ENCODE measurements around the gene SCARB1.
A peak's percentile ranks its signal among the peaks of the same experiment; 100 is the strongest.
"Not testable (repeated sequence)": the region's sequence is repeated elsewhere in the genome, so short reads cannot be mapped to it uniquely, and the experiment has no call there.

Gene SCARB1

DNA sequence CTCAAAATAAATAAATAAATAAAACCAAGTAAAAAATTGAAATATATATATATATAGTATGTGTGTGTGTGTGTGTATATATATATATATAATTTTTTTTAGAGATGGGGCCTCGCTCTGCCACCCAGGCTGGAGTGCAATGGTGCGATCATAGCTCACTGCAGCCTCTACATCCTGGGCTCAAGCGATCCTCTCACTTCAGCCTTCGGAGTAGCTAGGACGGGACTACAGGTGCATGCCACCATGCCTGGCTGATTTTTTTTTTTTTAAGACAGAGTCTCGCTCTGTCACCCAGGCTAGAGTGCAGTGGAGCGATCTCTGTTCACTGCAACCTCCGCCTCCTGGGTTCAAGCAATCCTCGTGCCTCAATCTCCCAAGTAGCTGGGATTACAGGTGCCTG lies 24.1 kb upstream of the SCARB1 start:
- DNase-seq; intact Hi-C loops (cut with DNase I): not testable (repeated sequence)

DNA sequence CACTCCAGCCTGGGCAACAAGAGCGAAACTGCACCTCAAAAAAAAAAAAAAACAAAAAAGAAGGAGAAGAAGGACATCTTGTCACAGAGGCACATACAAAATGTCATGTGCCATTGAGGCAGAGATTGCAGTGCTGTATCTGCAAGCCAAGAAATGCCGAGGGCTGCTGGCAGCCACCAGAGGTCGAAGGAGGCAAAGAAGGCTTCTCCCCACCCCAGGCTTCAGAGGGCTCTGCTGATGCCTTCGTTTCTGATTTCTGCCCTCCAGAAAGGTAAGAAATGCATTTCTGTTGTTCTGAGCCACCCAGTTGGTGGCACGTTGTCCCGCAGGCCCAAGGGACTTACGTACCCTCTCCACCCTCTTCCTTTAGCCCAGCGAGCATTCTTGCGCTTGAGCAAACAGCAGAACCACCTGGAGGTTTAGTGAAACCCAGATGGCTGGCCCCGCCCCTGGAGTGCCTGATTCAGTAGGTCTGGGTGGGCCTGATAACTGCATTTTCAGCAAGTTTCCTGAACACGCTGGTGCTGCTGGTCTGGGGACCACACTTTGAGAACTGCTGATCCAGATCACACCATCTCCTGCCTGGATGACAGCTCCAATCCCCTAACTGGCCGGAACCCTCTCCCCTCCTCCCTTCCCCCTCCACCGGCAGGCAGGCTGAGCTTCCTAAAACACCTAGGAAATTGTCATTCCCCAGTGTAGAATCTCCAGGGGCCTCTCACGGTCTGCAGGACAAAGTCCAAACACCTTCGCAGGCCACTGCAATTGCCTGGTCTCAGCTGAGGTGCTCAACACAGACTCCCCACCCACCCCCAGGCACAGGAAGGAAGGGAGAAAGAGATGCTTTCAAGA lies 21.1 kb upstream of the SCARB1 start:
- intact Hi-C loops (cut with DNase I), result no loop called here
- no peak for DNase-seq

DNA sequence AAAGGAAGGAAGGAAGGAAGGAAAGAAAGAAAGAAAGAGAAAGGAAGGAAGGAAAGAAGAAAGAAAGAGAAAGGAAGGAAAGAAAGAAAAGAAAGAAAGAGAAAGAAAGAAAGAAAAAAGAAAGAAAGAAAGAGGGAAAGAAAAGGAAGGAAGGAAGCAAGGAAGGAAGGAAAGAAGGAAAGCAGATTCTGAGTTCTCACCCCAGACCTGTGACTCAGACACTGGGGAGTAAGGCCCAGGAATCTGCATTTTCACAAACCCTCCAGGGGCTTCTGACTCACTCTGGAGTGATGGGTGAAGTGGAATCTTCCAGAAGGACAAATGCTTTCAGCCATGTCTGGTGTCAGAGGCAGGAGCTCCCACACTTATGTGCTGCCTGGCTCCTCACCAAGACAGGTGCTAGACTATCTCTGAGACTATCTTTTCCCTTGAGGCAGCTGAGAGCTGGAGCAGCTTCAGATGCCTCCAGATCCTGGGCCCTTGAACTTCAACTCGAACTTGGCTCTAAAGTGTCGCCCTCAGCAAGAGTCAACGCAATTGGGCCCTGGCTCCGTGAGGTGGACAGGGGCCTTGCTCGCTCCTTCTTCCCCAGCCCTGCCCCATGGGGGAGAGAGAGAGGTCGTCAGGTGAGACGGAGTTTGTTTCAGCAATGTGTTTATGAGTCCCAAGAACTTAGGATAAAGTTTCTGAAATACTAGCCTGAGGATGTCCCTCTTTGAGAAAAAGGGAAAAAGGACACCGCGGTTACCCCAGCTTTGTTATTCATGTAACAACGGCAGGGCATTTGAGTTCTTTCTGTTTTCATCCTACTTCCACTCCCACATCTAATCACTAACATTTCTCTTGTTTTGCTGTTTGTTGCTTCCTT lies 19.8 kb upstream of the SCARB1 start:
- intact Hi-C loops (cut with DNase I), result no loop called here
- no peak for DNase-seq

DNA sequence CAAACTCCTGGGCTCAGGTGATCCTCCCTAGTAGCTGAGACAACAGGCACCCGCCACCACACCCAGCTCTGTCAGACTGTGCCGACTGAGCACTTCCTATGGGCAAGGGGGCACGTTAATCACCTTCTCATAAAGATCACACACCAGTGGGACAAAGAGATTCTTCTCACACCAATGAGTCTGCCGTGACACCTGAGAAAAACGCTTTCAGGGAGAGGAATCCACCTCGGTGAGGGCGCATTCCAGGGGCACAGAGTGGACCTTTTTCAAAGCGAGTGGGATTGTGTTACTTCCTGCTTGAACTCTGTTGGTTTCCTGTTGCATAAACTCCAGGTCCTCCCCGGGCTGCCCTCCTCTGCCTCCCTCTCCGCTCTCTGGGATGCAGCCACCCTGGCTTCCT lies 17.5 kb upstream of the SCARB1 start:
- no peak for DNase-seq
- intact Hi-C loops (cut with DNase I), result no loop called here

DNA sequence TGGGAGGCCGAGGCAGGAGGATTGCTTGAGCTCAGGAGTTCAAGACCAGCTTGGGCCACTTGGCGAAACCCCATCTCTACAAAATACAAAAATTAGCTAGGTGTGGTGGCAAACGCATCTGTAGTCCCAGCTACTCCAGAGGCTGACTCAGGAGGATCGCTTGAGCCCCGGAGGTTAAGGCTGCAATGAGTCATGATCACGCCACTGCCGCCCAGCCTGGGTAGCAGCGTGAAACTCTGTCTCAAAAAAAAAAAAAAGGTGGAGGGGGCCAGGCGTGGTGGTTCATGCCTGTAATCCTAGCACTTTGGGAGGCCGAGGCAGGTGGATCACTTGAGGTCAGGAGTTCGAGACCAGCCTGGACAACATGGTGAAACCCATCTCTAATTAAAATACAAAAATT lies 16.7 kb upstream of the SCARB1 start:
- DNase-seq; intact Hi-C loops (cut with DNase I): not testable (repeated sequence)

DNA sequence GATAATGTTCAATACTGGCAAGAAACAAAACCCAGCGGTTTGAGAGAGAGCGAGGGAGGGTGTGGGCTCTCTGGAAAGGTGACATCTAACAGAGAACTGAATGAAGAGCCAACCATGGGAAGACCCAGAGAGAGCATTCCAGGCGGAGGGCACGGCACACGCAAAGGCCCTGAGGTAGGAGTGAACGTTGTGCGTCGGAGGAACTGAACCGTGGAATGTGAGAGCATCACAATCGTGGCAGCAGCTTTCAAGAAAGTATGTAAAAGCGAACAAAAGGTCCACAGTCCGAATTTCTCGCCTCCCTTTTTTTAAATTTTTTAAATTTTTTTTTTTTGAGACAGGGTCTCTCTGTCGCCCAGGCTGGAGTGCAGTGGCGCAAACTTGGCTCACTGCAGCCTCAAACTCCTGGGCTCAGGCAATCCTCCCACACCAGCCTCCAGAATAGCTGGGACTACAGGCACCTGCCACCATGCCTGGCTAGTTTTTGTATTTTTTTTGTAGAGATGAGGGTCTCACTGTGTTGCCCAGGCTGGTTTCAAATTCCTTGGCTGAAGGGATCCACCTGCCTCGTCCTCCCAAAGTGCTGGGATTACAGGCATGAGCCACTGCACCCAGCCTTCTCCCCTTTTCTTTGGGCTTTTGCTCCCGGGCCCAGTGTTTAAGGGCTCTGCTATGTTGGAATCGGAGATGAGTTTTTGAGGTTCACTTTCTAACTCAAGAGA lies 15.3 kb upstream of the SCARB1 start:
- no peak for DNase-seq
- intact Hi-C loops (cut with DNase I), result no loop called here

DNA sequence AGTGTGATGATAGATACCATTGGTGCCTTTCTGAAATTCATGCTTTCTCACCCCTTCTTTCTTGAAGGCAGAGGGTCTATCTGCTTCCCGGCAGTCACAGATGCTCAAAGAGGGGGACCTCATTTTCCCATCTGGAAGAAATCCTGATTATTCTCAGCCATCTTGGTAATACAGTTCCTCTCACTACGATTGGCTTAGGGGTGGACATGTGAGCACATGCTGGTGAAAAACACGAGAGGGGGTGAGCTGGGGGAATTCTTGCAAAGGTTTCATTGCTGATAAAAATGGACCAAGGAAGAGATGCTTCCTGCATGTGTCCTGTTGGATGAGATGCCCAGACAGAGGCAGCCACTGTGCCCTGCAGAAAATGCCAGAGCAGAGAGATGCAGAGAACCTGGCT lies 13.8 kb upstream of the SCARB1 start:
- DNase-seq, result no peak
- intact Hi-C loops (cut with DNase I), result no loop called here

DNA sequence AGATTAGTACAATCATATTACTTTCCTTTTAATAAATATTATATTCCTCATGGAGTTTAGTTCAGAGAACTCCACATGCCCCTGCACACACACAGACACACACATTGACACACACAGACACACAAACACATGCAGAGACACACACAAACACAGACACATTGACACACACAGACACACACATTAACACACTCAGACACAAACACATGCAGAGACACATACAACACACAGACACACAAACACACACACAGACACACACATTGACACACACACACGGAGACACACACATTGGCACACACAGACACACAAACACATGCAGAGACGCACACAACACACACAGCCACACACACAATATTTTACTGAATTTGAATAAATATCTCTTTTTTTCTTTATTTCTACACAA lies 12.5 kb upstream of the SCARB1 start:
- DNase-seq, result no peak
- intact Hi-C loops (cut with DNase I), result no loop called here

DNA sequence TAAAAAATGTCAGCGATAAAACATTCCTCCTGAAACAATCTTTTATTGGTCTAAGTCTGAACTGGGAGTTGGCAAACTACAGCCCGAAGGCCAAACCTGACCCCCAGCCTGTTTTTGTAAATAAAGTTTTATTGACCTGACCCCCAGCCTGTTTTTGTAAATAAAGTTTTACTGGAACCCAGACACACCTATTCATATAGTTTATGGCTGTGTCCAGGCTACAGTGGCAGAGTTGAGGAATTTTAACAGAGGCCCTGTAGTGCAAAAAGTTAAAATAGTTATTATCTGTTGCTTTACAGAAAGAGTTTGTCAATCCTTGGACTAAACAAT lies 12.1 kb upstream of the SCARB1 start:
- no peak for DNase-seq
- intact Hi-C loops (cut with DNase I), result no loop called here

DNA sequence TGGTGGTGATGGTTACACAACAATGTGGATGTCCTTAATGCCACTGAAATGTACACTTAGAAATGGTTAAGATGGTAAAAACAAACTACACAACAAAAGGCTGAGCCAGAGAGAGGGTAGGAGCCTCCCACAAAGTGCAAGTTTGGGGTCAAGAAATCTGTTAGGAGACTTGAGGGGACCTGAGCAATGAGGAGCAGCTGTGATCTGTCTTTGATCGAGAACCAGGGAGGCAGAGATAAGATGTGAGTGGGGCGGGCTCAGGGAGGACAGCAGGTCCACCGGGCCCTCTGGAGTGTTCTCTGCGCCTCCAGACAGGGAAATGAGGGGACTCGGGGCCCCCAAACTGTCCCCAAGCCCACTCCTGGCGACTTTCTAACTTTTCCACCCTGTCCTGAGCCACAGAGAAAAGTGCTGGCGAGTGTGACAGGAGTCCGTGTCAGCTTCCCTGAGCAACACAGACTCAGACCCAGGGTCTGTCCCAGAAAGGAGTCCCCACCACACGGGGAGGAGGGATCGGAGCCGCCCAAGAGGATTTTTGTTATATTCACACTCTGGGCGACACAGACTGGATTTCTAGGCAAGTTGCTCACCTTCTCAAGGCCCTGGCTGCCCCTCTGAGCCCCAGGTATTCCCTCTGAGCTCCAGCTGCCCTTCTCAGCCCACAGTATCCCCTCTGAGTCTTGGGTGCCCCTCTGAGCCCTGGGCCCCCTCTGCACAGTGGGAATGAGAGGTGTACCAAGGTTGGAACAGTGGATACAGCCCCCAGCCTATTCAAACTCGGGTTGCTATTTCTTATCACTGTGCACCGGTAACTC lies 11.5 kb upstream of the SCARB1 start:
- DNase-seq, result peak in 2 of 10 donors; percentile 5 to 18
- intact Hi-C loops (cut with DNase I), result no loop called here

DNA sequence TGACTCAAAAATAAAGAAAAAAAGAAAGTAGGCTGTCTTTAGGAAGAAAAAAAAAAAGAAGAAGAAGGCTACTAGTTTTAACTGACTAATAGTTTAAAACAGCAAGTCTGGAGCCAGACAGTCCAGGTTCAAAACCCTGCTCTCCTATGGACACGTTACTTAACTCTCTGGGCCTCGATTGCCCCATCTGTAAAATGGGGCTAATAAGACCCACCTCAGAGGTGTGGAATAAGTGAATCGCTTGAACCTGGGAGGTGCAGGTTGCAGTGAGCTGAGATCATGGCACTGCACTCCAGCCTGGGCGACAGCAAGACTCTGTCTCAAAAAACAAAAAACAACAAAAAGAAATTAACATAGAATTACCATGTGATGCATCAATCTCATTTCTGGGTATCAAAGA lies 10.5 kb upstream of the SCARB1 start:
- intact Hi-C loops (cut with DNase I), result no loop called here
- no peak for DNase-seq

DNA sequence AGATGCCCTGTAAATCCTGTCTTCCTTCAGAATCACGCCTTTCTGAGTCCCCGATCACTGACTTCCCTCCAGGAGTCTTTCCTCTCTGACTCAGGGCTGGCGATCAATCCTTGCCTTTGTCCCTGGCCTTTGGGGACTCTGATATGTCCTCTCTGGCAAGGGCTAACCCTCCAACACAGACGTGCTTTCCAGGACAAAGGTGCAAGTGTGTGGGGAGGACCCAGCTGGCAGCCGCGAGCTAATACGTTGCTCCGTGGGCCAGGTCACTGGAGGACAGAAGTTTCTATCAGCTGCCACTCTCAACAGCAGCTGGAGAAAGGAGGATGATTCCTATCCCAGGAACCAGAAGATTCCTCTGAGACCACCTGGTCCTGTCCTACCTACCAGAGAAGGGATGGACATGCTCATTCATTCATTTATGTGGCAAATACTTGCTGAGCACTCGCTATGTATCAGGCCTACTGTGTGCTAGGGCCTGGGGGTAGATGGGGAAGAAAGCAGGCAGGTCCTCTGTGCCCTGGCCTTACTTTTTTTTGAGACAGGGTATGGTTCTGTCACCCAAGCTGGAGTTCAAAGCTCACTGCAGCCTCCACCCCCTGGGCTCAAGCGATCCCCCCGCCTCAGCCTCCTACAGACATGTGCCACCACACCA lies 8.5 kb upstream of the SCARB1 start:
- intact Hi-C loops (cut with DNase I), result no loop called here
- peak in 1 of 10 donors; percentile 47 for DNase-seq

DNA sequence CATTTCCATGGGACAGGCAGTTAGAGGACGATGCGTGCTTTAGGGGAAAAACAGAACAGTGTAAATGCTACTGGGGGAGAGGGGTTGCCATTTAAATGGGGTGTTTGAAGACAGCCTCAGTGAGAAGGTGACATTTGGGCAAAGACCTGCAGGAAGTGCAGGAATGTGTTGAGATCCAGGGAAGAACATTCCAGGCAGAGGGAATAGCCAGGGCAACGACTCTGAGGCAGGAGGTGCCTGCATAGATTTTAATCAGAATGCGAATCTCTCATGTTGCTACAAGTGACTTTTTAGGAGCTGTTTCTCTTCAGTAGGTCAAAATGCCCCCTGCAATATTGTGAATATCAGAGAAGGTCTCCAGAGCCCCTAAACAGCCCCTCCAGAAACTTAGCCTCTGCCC lies 7.6 kb upstream of the SCARB1 start:
- no peak for DNase-seq
- intact Hi-C loops (cut with DNase I), result no loop called here

DNA sequence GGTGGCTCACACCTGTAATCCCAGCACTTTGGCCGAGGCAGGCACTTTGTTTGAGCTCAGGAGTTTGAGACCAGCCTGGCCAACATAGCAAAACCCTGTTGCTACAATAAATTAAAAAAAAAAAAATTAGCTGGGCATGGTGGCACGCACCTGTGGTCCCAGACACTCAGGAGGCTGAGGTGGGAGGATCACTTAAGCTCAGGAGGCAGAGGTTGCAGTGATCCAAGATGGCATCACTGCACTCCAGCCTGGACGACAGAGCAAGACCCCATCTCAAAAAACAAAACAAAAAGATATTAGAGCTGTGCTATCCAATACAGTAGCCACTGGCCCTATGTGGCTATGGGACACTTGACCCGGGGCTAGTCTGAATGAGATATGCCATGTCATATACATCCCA lies 6.9 kb upstream of the SCARB1 start:
- no peak for DNase-seq
- intact Hi-C loops (cut with DNase I), result no loop called here

DNA sequence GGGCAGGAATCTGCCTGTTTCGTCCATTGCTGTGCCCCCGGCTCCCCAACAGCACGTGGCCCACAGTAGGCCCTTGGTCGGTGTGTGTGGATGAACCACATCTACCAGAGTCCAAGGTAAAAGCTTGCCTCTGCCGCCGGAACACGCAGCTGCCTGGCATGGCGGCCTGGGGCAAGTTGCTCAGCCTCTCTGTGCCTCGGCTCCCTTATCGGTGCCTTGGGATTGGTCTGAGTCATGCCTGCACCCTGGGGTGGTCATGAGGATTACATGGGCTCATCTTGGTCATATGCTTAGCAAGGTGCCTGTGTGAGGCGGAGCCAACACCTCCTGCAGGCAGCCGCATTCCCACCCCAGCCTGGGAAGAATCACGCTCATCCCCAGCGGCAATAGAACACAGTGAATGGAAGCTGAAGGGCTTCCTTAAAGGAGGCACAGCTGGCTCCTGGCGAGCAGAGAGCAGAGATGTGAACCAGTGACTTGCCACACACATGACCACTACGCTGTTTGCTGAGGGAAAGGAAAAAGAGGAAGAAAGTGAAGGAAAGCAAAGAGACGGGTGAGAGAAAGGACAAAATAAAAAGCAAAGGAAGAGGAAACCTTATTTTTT lies 5.5 kb upstream of the SCARB1 start:
- intact Hi-C loops (cut with DNase I), result no loop called here

DNA sequence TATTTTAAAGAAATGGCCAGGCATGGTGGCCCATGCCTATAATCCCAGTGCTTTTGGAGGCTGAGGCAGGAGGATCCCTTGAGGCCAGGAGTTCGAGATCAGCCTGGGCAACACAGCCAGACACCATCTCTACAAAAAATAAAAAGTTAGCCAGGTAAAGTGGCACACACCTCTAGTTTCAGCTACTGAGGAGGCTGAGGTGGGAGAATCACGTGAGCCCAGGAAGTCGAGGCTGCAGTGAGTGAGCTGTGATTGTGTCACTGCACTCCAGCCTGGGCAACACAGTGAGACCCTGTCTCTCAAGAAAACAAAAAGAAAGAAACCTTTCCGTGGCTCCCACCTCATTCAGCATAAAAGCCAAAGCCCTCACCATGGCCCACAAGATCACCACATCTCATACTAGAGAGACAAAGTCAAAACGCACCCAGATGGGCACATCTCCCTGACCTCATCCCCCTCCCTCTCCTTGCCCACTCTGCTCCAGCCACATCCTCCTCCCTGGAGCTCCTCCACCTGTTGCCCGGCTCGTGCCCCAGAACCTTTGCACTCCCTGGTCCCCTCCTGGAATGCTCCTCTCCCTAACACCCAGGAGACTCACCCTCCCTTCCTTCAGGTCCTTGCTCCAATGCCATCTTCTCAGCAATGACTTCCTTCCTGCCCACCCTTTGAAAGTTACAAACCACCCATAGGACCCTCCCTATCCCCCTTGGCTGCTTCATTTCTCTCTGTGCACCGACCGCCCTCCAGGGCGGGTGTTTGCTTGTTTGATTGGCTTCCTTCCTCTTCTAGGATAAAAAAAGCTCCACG lies 4.8 kb upstream of the SCARB1 start:
- no peak for DNase-seq

More for the DNA sequence above, 5.5 kb upstream of the SCARB1 start:
- peak in 1 of 10 donors; percentile 62 for DNase-seq

DNA sequence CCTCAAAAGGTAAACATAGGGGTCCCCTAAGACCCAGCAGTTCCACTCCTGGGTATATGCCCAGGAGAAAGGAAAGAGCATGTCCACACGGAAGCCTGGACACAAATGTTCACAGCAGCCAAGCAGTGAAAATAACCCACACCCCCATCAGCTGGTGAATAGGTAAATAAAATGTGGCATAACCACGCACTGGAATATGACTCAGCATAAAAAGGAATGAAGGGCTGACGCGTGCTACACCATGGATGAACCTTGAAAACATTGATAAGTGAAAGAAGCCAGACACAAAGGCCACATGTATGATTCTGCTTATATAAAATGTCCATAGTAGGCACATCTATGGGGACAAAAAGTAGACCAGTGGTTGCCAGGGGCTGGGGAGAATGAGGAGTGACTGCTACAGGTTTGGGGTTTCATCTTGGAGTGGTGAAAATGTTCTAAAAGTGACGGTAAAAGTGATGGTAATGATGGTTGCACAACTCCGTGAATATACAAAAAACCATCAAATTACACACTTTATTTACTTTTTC lies 3.8 kb upstream of the SCARB1 start:
- DNase-seq, result no peak
- intact Hi-C loops (cut with DNase I), result no loop called here

More for the DNA sequence above, 4.8 kb upstream of the SCARB1 start:
- intact Hi-C loops (cut with DNase I), result no loop called here

DNA sequence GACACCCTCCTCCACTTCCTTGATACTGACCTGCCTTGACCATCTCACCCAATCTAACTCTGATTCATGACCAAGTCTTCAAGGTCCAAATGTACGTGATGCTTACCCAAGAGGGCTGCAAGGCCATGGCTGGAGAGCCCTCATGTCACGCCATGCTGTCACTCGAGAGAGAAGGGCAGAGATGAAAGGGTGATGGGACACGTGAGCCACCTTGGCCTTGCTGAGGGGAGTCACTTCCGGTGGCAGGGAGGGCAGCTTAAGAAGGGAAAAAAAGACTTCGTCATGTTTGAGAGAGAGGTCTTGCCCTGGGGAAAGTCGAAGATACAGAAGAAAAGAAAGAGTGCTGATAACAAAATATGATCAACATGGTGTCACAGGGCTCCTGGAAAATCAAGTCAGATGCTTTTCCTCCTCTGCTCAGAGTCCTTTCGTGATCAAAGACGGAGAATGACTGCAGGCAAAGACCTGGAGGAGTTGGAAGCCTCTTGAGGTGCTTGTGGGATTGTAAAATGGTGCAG lies 3.3 kb upstream of the SCARB1 start:
- peak in 1 of 10 donors; percentile 41 for DNase-seq
- intact Hi-C loops (cut with DNase I), result no loop called here
